HG03521 (cell line): ENCODE measurements around the gene ZNF239.
"Not testable (repeated sequence)": the region's sequence is repeated elsewhere in the genome, so short reads cannot be mapped to it uniquely, and the experiment has no call there.

Experiments used
- ATAC-seq: cut with Tn5 transposase; IDR thresholded peaks from one replicate; pipeline ENCODE4 v1.9.1; 2021; ENCODE audit warnings: mild to moderate bottlenecking, moderate library complexity; ENCODE audit not compliant: unreplicated experiment

The ZNF239 gene

GRCh38 chr10:43584051-43584450, 9.6 kb upstream of the ZNF239 start:
- ATAC-seq: no peak

- ATAC-seq: no peak
Observed at GRCh38 chr10:43576580-43576979, 2.2 kb upstream of the ZNF239 start.

GRCh38 chr10:43576062-43576461, 1.6 kb upstream of the ZNF239 start:
- no peak for ATAC-seq

GRCh38 chr10:43574906-43575305, 490 bp upstream of the ZNF239 start:
- no peak for ATAC-seq

GRCh38 chr10:43573250-43574000, 991 bp downstream of the ZNF239 start:
- no peak for ATAC-seq

- no peak for ATAC-seq
Observed at GRCh38 chr10:43570971-43571370, 3.4 kb downstream of the ZNF239 start.

GRCh38 chr10:43569681-43570080, 4.7 kb downstream of the ZNF239 start:
- ATAC-seq: no peak

- ATAC-seq: no peak
Observed at GRCh38 chr10:43557214-43557613, 17.2 kb downstream of the ZNF239 start.

- not testable (repeated sequence) for ATAC-seq
Observed at GRCh38 chr10:43543746-43544145, 30.7 kb downstream of the ZNF239 start.

GRCh38 chr10:43524434-43525247, 49.8 kb downstream of the ZNF239 start:
- no peak for ATAC-seq
